Psoas muscle (tissue), 8 donors: ENCODE results near the gene FRMPD4. TPM values are rescaled to one million over a fixed set of nuclear protein-coding genes. Genes with fewer than 3 reads are reported as not detected.

ENCODE experiments used
- ATAC-seq, 4 donors: fragments of 200-7000 bp; cut with Tn5 transposase; one replicate each; pipeline ENCODE4 v1.9.1; 2020; ENCODE audit warnings: moderate library complexity in 3 of 4, mild to moderate bottlenecking in 2 of 4
- DNase-seq, 2 donors: peaks; one replicate each; pipeline ENCODE4 v3.0.0-alpha.2; 2020
- H3K27ac ChIP-seq: fragments of 200-600 bp; one replicate; pipeline ENCODE4 v1.8.0; 2022
- H3K27me3 ChIP-seq, 3 donors: fragments of 200-600 bp in 1 of 3; one replicate each; pipeline versions ENCODE4 v1.6.1 to v1.8.0; 2013 to 2022; ENCODE audit warnings: low read length in 2 of 3, mild to moderate bottlenecking in 2 of 3, moderate library complexity in 1 of 3; ENCODE audit not compliant: insufficient read depth in 3 of 3
- H3K36me3 ChIP-seq, 2 donors: fragments of 200-600 bp in 1 of 2; one replicate each; pipeline versions ENCODE4 v1.6.1 to v1.8.0; 2013 to 2022; ENCODE audit warnings: low read depth in 1 of 2, mild to moderate bottlenecking in 1 of 2, moderate library complexity in 1 of 2; ENCODE audit not compliant: insufficient read depth in 1 of 2
- H3K4me1 ChIP-seq: fragments of 200-600 bp; one replicate; pipeline ENCODE4 v1.8.0; 2022
- H3K4me3 ChIP-seq: fragments of 200-600 bp; one replicate; pipeline ENCODE4 v1.8.0; 2022; ENCODE audit warnings: mild to moderate bottlenecking
- H3K9me3 ChIP-seq: fragments of 200-600 bp; one replicate; pipeline ENCODE4 v1.8.0; 2022
- CTCF ChIP-seq: fragments of 200-600 bp; IDR thresholded peaks from one replicate; pipeline ENCODE4 v1.8.0; 2022; ENCODE audit warnings: antibody characterized with exemption
- WGBS, 3 donors: extraction: QIAGEN DNeasy Blood & Tissue Kit; methylation state at CpG; one replicate each; pipeline versions ENCODE4 v1.1.6 to v1.1.7; 2013; 5-methylcytosine and 5-hydroxymethylcytosine counted together
- intact Hi-C, 2 donors: fragments of 100-400 bp; cut with DNase I; formaldehyde crosslinking; loops; one replicate each; pipeline versions ENCODE4 v1.11.0 to v1.14.2; 2022
- polyA plus RNA-seq, 3 donors: library from polyadenylated mRNA; stranded (reverse); fragments of 200-250 nt; gene quantifications; one replicate each; pipeline ENCODE4 v1.2.3, GENCODE V29; 2013
- total RNA-seq, 4 donors: library from RNA; stranded (reverse); fragmentation: NEBNext Ultra II Directional in 2 of 4; extraction: Animal tissue kit (Norgen Biotek cat#: 25700) in 2 of 4; gene quantifications; one replicate each; pipeline versions ENCODE4 v1.2.1 to v1.2.4, GENCODE V29; 2021 to 2023
- donor health status: healthy with polysubstance abuse.
- donor health status: DM: no; HTN: no; CAD: no; lungs with moderate emphysema.
- donor health status: Bipolar disorder and iron deficiency.
- donor health status: healthy.
- donor health status: DM: yes; HTN: yes; CAD: no.
- donor health status: DM: no; HTN: no; CAD: no.
- donor health status: DM: no; HTN: no; CAD: no.
- donor health status: DM: yes; HTN: yes; CAD: no.

Gene FRMPD4
- total and polyA plus RNA-seq, 7 donors, result 0.01 to 0.79 (median 0.06) TPM; not detected in 1

- no peak for ATAC-seq
- Histone ChIP-seq H3K36me3 (no peaks in the 10 kb centered on the region), H3K4me1 (no peaks in the 10 kb centered on the region), H3K9me3 (no peaks in the 10 kb centered on the region), H3K27me3 (no peaks in the 10 kb centered on the region), H3K27ac (no peak overlapping the region), H3K4me3 (no peak overlapping the region)
- no peak for DNase-seq
- TF ChIP-seq CTCF, result no peak
- 43 to 79% (median 71%) methylated on average over 3 of the region's 3 CpGs for WGBS, 3 donors
- intact Hi-C loops, result no loop called here
These were observed 410.1 kb downstream of the FRMPD4 start for GRCh38 chrX:12548341-12548740.

GRCh38 chrX:12548746-12549145, 410.5 kb downstream of the FRMPD4 start:
- Histone ChIP-seq H3K9me3 (no peaks in the 10 kb centered on the region), H3K27me3 (no peaks in the 10 kb centered on the region), H3K36me3 (no peaks in the 10 kb centered on the region), H3K27ac (no peak overlapping the region), H3K4me3 (no peak overlapping the region), H3K4me1 (no peaks in the 10 kb centered on the region)
- DNase-seq, result no peak
- no peak for ATAC-seq
- WGBS, 3 donors, result 0 to 8% (median 0%) methylated on average over 1 of the region's 1 CpG
- intact Hi-C loops, result no loop called here
- no peak for TF ChIP-seq CTCF

GRCh38 chrX:12554206-12554605, 415.9 kb downstream of the FRMPD4 start:
- TF ChIP-seq CTCF, result no peak
- ATAC-seq, result no peak
- no peaks in the 10 kb centered on the region for H3K9me3 ChIP-seq
- H3K4me3 ChIP-seq, result no peak overlapping the region
- intact Hi-C loops, result no loop called here
- H3K27ac ChIP-seq, result no peak overlapping the region
- H3K27me3 ChIP-seq, result no peaks in the 10 kb centered on the region
- DNase-seq, result no peak
- no peaks in the 10 kb centered on the region for H3K36me3 ChIP-seq
- H3K4me1 ChIP-seq, result no peaks in the 10 kb centered on the region

- Histone ChIP-seq H3K4me3 (no peak overlapping the region), H3K27ac (no peak overlapping the region), H3K27me3 (no peaks in the 10 kb centered on the region), H3K36me3 (no peaks in the 10 kb centered on the region), H3K4me1 (no peaks in the 10 kb centered on the region), H3K9me3 (peaks cover 3% of the 10 kb centered on the region)
- no peak for TF ChIP-seq CTCF
- DNase-seq (no peak), ATAC-seq (no peak)
- intact Hi-C loops, result no loop called here
- 64 to 96% (median 81%) methylated on average over 1 of the region's 1 CpG for WGBS, 3 donors
These were observed 424.8 kb downstream of the FRMPD4 start for GRCh38 chrX:12563121-12563520.

- ATAC-seq (no peak), DNase-seq (no peak)
- WGBS, 3 donors, result 82 to 88% (median 85%) methylated on average over 2 of the region's 2 CpGs
- Histone ChIP-seq H3K4me3 (no peak overlapping the region), H3K9me3 (peaks cover 10% of the 10 kb centered on the region), H3K36me3 (no peaks in the 10 kb centered on the region), H3K4me1 (no peaks in the 10 kb centered on the region), H3K27me3 (no peaks in the 10 kb centered on the region), H3K27ac (no peak overlapping the region)
- no peak for TF ChIP-seq CTCF
- intact Hi-C loops, result no loop called here
These were observed 425.9 kb downstream of the FRMPD4 start for GRCh38 chrX:12564221-12564620.
